Lung (tissue), 12 donors: ENCODE measurements around the gene PLPPR1. TPM values are rescaled to one million over a fixed set of nuclear protein-coding genes. Genes with fewer than 3 reads are reported as not detected.

Source experiments
- ATAC-seq: fragments of 200-7000 bp; cut with Tn5 transposase; one replicate; pipeline ENCODE4 v1.9.1; 2020; ENCODE audit warnings: moderate number of reproducible peaks; ENCODE audit not compliant: insufficient read depth, low FRiP score
- DNase-seq, 3 donors: peaks; one replicate each; pipeline ENCODE4 v3.0.0-alpha.2; 2013 to 2017
- H3K27ac ChIP-seq, 2 donors: one replicate each; pipeline ENCODE4 v1.5.1; 2013; ENCODE audit warnings: mild to moderate bottlenecking in 2 of 2, moderate library complexity in 2 of 2, control low read depth in 1 of 2, inconsistent platforms in 1 of 2, low read depth in 1 of 2, low read length in 1 of 2
- H3K27me3 ChIP-seq, 3 donors: one replicate each; pipeline ENCODE4 v1.5.1; 2013; ENCODE audit warnings: low read length in 2 of 3; ENCODE audit not compliant: control insufficient read depth in 3 of 3, insufficient read depth in 3 of 3
- H3K36me3 ChIP-seq, 4 donors: one replicate each; pipeline ENCODE4 v1.5.1; 2013; ENCODE audit warnings: low read length in 4 of 4, mild to moderate bottlenecking in 1 of 4, moderate library complexity in 1 of 4; ENCODE audit not compliant: control insufficient read depth in 4 of 4, insufficient read depth in 4 of 4
- H3K4me1 ChIP-seq, 5 donors: one replicate each; pipeline ENCODE4 v1.5.1; 2013; ENCODE audit warnings: low read length in 5 of 5, mild to moderate bottlenecking in 2 of 5, moderate library complexity in 1 of 5; ENCODE audit not compliant: control insufficient read depth in 5 of 5, insufficient read depth in 5 of 5
- H3K4me3 ChIP-seq: one replicate; pipeline ENCODE4 v1.5.1; 2013; ENCODE audit warnings: mild to moderate bottlenecking, control low read depth, moderate library complexity
- H3K9ac ChIP-seq, 2 donors: one replicate each; pipeline ENCODE4 v1.5.1; 2013; ENCODE audit warnings: low read length in 2 of 2, control low read depth in 1 of 2; ENCODE audit not compliant: insufficient read depth in 1 of 2
- H3K9me3 ChIP-seq, 4 donors: one replicate each; pipeline ENCODE4 v1.5.1; 2013; ENCODE audit warnings: low read length in 3 of 4, mild to moderate bottlenecking in 1 of 4, moderate library complexity in 1 of 4; ENCODE audit not compliant: control insufficient read depth in 4 of 4, insufficient read depth in 3 of 4
- CTCF ChIP-seq: IDR thresholded peaks from 2 replicates; pipeline ENCODE4 v1.5.1; 2012; ENCODE audit warnings: mild to moderate bottlenecking; ENCODE audit errors: control extremely low read depth, extremely low read depth
- WGBS, 2 donors: extraction: QIAGEN DNeasy Blood & Tissue Kit; methylation state at CpG; one replicate each; pipeline ENCODE4 v1.1.7; 2013; 5-methylcytosine and 5-hydroxymethylcytosine counted together
- polyA plus RNA-seq, 2 donors: library from polyadenylated mRNA; stranded (reverse); fragments of 200-250 nt; gene quantifications; one replicate each; pipeline ENCODE4 v1.2.1, GENCODE V29; 2013
- total RNA-seq, 2 donors: library from RNA; depleted of rRNA in 1 of 2; stranded (reverse); fragments of >200 nt in 1 of 2; gene quantifications; one replicate each; pipeline ENCODE4 v1.2.1, GENCODE V29; 2014 to 2021
- donor health status: control.
- donor health status: control.
- donor health status: Bipolar disorder and iron deficiency.
- donor health status: healthy.
- donor health status: DM: yes; HTN: yes; CAD: no.

The PLPPR1 gene
- total and polyA plus RNA-seq, 4 donors = 0.91 to 8.4 (median 3.7) TPM

- no peaks in the 10 kb centered on the region for H3K27me3 ChIP-seq
- no peak overlapping the region for H3K9ac ChIP-seq
- no peaks in the 10 kb centered on the region for H3K9me3 ChIP-seq
- H3K4me3 ChIP-seq = no peak overlapping the region
- WGBS, 2 donors = 74 to 82% methylated on average over 1 of the region's 1 CpG
- no peak overlapping the region for H3K27ac ChIP-seq
- ATAC-seq = no peak
- TF ChIP-seq CTCF = no peak
- no peaks in the 10 kb centered on the region for H3K36me3 ChIP-seq
- no peaks in the 10 kb centered on the region for H3K4me1 ChIP-seq
- no peak for DNase-seq
Observed at GRCh38 chr9:101094686-101095085, 66.2 kb downstream of the PLPPR1 start.

- WGBS, 2 donors = 48 to 50% methylated on average over 1 of the region's 1 CpG
- Histone ChIP-seq H3K9ac (no peak overlapping the region), H3K36me3 (no peaks in the 10 kb centered on the region), H3K4me3 (no peak overlapping the region), H3K4me1 (no peaks in the 10 kb centered on the region), H3K9me3 (no peaks in the 10 kb centered on the region), H3K27me3 (no peaks in the 10 kb centered on the region), H3K27ac (no peak overlapping the region)
- DNase-seq = no peak
- no peak for TF ChIP-seq CTCF
- ATAC-seq = no peak
Observed at GRCh38 chr9:101097210-101097609, 68.7 kb downstream of the PLPPR1 start.

- H3K27me3 ChIP-seq = no peaks in the 10 kb centered on the region
- no peak for TF ChIP-seq CTCF
- H3K9me3 ChIP-seq = no peaks in the 10 kb centered on the region
- no peaks in the 10 kb centered on the region for H3K4me1 ChIP-seq
- no peak overlapping the region for H3K4me3 ChIP-seq
- no peaks in the 10 kb centered on the region for H3K36me3 ChIP-seq
- DNase-seq (no peak), ATAC-seq (no peak)
- H3K27ac ChIP-seq = no peak overlapping the region
- H3K9ac ChIP-seq = no peak overlapping the region
Observed at GRCh38 chr9:101098392-101098791, 69.9 kb downstream of the PLPPR1 start.

GRCh38 chr9:101114317-101114716, 85.8 kb downstream of the PLPPR1 start:
- no peak overlapping the region for H3K27ac ChIP-seq
- no peaks in the 10 kb centered on the region for H3K36me3 ChIP-seq
- H3K9me3 ChIP-seq = no peaks in the 10 kb centered on the region
- ATAC-seq (no peak), DNase-seq (no peak)
- no peaks in the 10 kb centered on the region for H3K27me3 ChIP-seq
- no peak for TF ChIP-seq CTCF
- no peak overlapping the region for H3K4me3 ChIP-seq
- 53 to 69% methylated on average over 2 of the region's 2 CpGs for WGBS, 2 donors
- H3K4me1 ChIP-seq = no peaks in the 10 kb centered on the region
- no peak overlapping the region for H3K9ac ChIP-seq
